Lung microvascular endothelial cell (primary cell): Measurements from ENCODE around the gene SENP3. TPM values are rescaled to one million over a fixed set of nuclear protein-coding genes. Genes with fewer than 3 reads are reported as not detected.

ENCODE experiments used
- DNase-seq, 2 donors: peaks; one replicate each; pipeline versions ENCODE4 v3.0.0 to v3.0.0-alpha.2; 2010; ENCODE audit warnings: low read depth in 2 of 2
- total RNA-seq: library from RNA; depleted of rRNA; stranded (reverse); fragments of >200 nt; gene quantifications from 2 replicates; pipeline ENCODE4 v1.2.1, GENCODE V29; 2014

Gene SENP3
- total RNA-seq, 1 donor from 2014 or later: 81.5 TPM

DNA sequence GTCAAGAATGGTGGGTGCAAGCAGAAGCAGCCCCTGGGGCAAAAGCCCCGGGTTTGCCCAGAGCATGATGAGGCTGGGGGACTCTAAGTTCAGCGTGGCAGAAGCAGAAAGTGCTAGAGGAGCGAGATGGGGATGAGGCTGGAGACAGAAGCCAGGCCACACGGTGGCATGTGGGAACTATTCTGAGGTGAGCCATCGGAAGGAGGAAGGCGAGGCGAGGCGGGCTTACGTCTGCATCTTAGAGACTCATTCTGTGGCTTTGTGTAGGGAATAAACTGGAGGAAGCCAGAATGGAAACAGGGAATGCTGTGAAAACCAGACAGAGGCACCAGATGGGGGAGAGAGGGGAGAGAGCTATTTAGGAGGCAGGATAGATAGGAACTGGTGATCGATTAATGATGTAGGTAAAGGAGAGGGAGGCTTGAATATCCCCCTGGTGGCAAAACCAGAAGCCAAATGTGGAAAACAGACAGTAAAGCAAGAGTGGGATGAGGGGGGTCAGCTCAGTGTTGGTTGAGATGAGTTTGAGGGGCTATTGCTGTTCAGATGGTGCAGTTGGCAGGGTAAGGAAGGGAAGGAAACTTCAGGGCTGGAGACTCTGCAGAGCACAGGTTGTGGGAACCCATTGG, 6.3 kb upstream of the SENP3 start:
- DNase-seq: no peak

GRCh38 chr17:7556627-7557026, 5.1 kb upstream of the SENP3 start:
- no peak for DNase-seq

GRCh38 chr17:7557147-7557764, 4.5 kb upstream of the SENP3 start:
- no peak for DNase-seq

DNA sequence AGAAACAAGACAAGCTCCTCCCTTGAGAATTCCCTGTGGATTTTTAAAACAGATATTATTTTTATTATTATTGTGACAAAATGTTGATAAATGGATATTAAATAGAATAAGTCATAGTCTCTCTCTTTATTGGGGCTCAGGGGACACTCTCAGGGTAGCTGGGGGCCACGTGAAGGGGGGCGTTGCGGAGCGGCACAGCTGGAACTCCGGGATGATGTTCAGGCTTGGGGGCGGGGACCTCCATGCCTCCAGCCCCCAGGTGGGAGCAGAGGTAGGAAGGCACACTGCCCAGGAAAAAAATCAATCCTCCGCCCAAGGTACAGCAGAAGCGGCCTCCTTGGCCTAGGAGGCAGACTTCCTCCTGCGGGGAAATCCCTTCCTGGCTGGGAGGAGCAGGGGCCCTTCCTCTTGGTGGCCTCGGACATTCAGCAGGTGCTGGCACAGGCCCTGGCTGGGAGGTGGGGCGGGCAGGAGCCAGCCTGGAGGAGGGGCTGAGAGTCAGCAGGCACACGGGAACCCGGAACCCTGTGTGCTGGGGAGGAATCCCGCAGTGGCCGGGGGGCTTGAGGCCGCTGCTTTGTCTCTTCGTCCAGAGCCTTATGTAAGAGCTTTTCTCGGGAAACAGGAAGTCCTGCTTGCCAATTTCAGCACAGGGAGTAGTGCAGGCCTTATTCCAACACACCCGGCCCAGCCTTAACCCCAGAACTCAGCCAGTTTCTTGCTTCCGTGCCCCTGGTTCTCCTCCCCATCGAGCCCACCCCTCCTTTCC, 3.8 kb upstream of the SENP3 start:
- peak; percentile 63 to 84 for DNase-seq

DNA sequence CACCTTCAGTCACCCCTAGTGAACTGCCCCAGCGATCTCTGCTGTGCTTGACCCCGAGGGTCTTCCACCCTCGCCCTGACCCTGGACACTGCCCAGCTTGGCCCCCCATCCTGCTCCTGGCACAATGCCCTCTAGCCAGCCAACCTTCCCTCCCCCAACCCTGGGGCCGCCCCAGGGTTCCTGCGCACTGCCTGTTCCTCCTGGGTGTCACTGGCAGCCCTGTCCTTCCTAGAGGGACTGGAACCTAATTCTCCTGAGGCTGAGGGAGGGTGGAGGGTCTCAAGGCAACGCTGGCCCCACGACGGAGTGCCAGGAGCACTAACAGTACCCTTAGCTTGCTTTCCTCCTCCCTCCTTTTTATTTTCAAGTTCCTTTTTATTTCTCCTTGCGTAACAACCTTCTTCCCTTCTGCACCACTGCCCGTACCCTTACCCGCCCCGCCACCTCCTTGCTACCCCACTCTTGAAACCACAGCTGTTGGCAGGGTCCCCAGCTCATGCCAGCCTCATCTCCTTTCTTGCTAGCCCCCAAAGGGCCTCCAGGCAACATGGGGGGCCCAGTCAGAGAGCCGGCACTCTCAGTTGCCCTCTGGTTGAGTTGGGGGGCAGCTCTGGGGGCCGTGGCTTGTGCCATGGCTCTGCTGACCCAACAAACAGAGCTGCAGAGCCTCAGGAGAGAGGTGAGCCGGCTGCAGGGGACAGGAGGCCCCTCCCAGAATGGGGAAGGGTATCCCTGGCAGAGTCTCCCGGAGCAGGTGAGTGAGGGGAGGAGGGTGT, 3.0 kb upstream of the SENP3 start, which contains the start of gene TNFSF13:
Gene TNFSF13, plus strand, starts transcription at position 207 of the 776 bp plus-strand sequence. Its CDS starts 290 bp downstream, at position 497.
- no peak for DNase-seq

GRCh38 chr17:7559320-7560171, 2.2 kb upstream of the SENP3 start:
- no peak for DNase-seq

GRCh38 chr17:7560172-7561027, 1.3 kb upstream of the SENP3 start:
- DNase-seq: peak; percentile 58 to 63

DNA sequence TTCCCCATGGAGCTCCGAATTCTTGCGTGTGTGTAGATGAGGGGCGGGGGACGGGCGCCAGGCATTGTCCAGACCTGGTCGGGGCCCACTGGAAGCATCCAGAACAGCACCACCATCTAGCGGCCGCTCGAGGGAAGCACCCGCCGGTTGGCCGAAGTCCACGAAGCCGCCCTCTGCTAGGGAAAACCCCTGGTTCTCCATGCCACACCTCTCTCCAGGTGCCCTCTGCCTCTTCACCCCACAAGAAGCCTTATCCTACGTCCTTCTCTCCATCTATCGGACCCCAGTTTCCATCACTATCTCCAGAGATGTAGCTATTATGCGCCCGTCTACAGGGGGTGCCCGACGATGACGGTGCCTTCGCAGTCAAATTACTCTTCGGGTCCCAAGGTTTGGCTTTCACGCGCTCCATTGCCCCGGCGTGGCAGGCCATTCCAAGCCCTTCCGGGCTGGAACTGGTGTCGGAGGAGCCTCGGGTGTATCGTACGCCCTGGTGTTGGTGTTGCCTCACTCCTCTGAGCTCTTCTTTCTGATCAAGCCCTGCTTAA, 617 bp upstream of the SENP3 start:
- DNase-seq: peak; percentile 87 to 90

- no peak for DNase-seq
Measured at GRCh38 chr17:7562208-7562605, 488 bp downstream of the SENP3 start.

DNA sequence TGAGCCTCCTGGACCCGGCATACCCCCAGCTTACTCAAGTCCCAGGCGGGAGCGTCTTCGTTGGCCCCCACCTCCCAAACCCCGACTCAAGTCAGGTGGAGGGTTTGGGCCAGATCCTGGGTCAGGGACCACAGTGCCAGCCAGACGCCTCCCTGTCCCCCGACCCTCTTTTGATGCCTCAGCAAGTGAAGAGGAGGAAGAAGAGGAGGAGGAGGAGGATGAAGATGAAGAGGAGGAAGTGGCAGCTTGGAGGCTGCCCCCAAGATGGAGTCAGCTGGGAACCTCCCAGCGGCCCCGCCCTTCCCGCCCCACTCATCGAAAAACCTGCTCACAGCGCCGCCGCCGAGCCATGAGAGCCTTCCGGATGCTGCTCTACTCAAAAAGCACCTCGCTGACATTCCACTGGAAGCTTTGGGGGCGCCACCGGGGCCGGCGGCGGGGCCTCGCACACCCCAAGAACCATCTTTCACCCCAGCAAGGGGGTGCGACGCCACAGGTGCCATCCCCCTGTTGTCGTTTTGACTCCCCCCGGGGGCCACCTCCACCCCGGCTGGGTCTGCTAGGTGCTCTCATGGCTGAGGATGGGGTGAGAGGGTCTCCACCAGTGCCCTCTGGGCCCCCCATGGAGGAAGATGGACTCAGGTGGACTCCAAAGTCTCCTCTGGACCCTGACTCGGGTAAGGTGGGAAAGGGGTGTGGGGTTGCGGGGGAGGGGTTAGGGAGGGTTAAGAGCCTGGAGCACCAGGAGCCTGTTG, 1.6 kb downstream of the SENP3 start:
- no peak for DNase-seq

GRCh38 chr17:7569571-7569970, 7.9 kb downstream of the SENP3 start:
- no peak for DNase-seq

GRCh38 chr17:7570351-7570750, 8.6 kb downstream of the SENP3 start:
- no peak for DNase-seq

DNA sequence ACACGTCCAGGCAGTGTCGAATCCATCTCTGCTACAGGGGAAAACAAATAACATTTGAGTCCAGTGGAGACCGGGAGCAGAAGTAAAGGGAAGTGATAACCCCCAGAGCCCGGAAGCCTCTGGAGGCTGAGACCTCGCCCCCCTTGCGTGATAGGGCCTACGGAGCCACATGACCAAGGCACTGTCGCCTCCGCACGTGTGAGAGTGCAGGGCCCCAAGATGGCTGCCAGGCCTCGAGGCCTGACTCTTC, 10.5 kb downstream of the SENP3 start:
- DNase-seq: no peak

DNA sequence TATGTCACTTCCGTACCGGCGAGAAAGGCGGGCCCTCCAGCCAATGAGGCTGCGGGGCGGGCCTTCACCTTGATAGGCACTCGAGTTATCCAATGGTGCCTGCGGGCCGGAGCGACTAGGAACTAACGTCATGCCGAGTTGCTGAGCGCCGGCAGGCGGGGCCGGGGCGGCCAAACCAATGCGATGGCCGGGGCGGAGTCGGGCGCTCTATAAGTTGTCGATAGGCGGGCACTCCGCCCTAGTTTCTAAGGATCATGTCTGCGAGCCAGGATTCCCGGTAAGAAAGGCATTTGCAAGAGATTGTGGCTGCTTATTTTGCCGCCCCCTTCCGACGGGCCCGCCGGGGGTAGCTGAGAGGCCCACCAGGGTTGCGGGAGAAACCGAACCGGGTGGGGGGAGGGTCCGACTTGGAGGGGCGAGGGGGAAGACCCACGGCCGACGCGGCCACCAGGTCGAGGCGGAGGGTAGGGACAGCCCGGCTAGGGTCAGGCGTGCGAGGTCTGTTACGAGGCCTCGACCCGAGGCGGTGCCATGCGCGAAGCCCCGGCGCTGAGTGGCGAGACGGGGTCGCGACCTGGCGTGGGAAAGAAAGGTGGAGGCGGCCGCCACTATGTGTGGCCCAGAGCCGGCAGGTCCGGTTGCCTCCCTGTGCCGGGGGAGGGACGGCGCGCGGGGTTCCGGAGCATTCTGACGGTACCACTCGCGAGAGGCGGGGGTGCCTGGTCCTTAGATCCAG, 11.0 kb downstream of the SENP3 start:
- peak; percentile 100 for DNase-seq

DNA sequence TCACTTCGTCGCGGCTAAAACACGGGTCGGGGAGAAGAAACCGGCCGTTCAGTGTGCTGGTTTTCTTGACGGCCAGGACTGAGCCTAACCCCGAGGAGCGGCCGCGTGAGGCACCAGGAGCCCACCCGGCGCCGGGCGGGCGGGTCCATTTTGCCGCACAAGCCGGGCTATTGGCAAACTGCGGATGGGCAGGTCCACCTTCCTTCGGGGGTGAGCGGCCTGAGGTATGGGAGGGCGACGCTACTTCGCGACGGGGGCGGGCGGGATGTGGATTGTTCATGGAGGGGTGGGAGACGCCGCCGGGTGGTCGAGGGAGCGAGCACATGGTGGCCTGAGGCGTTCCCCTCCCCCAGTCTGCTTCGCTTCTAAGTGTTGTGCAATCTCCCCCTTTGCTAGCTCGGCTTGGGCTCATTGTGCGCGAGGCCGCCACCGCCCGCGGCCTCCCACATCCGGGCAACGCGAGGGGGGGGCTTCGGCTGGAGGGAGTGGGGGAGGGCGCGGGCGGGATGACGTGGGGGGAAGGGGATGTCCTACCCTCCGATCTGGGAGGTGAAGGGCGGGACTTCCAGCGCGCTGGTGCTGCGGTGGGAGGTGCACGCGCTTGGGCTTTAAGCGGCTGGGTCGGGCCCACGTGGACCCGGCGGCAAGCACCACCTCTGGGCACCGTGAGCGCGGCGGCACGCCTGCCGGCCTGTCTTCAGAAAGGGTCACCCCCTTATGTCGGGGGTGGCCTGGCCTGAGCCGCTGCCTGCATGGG, 11.8 kb downstream of the SENP3 start:
- DNase-seq: peak; percentile 95 to 97

- DNase-seq: peak in 1 of 2 donors; percentile 23
Measured at GRCh38 chr17:7574176-7574953, 12.6 kb downstream of the SENP3 start.

DNA sequence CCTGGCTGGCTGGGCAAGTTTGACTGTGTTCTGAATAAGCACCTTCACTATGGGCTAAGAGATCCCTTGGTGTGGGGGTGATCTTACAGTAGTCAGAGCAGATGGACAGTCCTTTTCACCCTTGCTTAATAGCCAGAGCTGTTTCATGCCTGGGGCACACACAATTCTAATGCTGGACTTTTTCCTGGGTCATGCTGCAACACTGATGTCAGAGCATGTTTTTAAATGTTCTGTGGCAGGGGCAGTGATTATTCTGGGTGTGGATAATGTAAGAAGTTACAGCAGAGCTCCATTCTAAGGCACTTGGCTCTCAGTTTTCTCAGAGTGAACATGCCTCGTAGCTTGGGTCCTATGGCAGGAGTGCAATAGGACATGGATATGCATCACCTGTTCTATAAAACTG, 13.8 kb downstream of the SENP3 start:
- no peak for DNase-seq
